Mononuclear cell (primary cell): ENCODE data around the gene DRC3. TPM values are rescaled to one million over a fixed set of nuclear protein-coding genes. Genes with fewer than 3 reads are reported as not detected.
"Not testable (repeated sequence)": the region's sequence is repeated elsewhere in the genome, so short reads cannot be mapped to it uniquely, and the experiment has no call there.

Experiments
- H3K27me3 ChIP-seq: 2 replicates; pipeline ENCODE4 v1.6.0; 2011; ENCODE audit warnings: low read length, control low read depth; ENCODE audit not compliant: insufficient read depth
- H3K4me1 ChIP-seq: 2 replicates; pipeline ENCODE4 v1.5.1; 2011; ENCODE audit warnings: mild to moderate bottlenecking, low read length, control low read depth; ENCODE audit not compliant: insufficient read depth
- H3K4me3 ChIP-seq: 2 replicates; pipeline ENCODE4 v1.5.1; 2011; ENCODE audit warnings: mild to moderate bottlenecking, low read length, moderate library complexity
- H3K9me3 ChIP-seq: 2 replicates; pipeline ENCODE4 v1.5.1; 2011; ENCODE audit warnings: low read depth, mild to moderate bottlenecking, control low read depth, low read length
- total RNA-seq: library from RNA; depleted of rRNA; stranded (reverse); fragments of >200 nt; gene quantifications from one replicate; pipeline ENCODE4 v1.2.3, GENCODE V29; 2012

The DRC3 gene
- total RNA-seq, 1 donor: not detected

DNA sequence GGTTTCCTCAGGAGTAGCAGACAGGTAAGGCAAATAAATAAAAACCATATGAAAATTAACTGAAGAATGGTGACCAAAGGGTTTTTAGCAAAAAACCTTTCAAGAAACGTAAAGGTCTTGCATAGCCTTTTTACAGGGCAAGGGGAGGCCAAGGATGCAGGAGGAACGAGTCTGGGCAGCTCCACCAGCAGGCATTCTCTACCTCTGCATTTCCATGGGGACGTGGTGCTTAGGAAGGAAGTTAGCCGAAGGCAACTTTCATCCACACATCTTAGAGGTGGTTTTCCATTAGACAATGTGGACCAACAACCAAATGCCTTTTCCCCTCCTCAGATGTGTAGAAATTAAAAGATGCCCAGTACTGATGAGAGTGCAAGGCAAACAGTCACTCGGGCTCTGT is 21.1 kb upstream of the DRC3 start:
- Histone ChIP-seq H3K4me1 (no peaks in the 10 kb centered on the region), H3K4me3 (no peak overlapping the region), H3K27me3 (no peaks in the 10 kb centered on the region), H3K9me3 (no peaks in the 10 kb centered on the region)

DNA sequence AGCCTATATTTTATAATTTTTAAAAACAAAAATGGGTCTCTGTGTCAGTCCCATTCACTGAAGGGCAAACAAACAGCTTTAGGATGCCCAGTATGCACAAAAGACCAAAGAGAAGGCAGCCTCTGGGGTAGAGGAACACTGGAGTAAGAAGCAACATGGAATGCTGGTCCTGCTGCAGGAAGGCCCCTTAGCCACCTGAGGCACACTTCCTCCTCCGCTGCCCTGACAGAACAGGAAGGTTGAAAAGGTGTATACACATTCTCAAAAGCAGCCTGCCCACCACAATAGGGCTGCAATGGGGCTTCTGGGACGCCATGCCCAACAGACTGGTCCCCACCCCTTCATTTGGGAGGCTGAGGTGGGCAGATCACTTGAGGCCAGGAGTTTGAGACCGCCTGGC is 20.0 kb upstream of the DRC3 start:
- Histone ChIP-seq H3K4me1 (peaks cover 10% of the 10 kb centered on the region), H3K9me3 (no peaks in the 10 kb centered on the region), H3K27me3 (no peaks in the 10 kb centered on the region), H3K4me3 (no peak overlapping the region)

DNA sequence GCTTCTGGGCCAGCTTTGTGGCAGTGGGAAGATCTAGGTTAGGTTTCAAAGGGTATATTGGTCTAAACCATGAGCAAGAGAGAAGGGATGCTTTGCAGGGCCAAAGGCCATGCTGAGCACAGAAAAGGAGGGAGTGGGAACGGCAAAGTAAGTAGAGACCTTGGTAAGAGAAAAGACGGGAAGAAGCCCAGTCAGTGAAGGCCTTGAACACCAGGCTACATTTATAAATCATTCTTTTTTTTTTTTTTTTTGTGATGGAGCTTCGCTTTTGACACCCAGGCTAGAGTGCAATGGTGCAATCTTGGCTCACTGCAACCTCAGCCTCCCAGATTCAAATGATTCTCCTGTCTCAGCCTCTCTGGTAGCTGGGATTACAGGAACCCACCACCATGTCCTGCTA is 18.6 kb upstream of the DRC3 start:
- H3K4me3 ChIP-seq: no peak overlapping the region
- H3K4me1 ChIP-seq: peaks cover 24% of the 10 kb centered on the region
- H3K9me3 ChIP-seq: no peaks in the 10 kb centered on the region
- no peaks in the 10 kb centered on the region for H3K27me3 ChIP-seq

DNA sequence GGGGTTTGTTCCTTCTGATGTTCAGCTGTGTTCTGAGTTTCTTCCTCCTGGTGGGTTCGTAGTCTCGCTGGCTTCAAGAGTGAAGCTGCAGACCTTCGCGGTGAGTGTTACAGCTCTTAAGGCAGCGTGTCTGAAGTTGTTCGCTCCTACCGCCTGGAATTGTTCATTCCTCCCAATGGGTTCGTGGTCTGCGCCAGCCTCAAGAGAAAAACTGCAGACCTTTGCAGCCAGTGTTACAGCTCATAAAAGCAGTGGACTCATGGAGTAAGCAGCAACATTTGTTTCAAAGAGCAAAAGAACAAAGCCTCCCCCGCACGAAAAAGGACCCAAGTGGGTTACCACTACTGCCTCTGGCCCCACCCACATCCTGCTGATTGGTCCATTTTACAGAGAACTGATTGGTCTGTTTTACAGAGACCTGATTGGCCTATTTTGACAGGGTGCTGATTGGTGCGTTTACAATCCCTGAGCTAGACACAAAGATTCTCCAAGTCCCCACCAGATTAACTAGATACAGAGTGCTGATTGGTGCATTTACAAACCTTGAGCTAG is 16.8 kb upstream of the DRC3 start:
- not testable (repeated sequence) for H3K9me3 ChIP-seq, H3K4me3 ChIP-seq, H3K27me3 ChIP-seq
- H3K4me1 ChIP-seq: peaks cover 38% of the 10 kb centered on the region

DNA sequence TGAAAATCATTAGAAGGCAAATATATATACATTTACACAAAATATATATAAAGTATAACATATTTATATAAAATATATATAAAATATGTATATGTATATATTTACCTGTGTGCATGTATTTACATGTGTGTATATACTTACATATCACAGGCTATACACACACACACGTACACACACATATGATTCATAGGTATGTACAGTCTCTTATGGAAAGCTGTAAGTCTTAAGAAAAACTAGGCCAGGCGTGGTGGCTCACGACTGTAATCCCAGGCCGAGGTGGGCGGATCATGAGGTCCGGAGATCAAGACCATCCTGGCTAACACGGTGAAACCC is 15.1 kb upstream of the DRC3 start:
- peaks cover 38% of the 10 kb centered on the region for H3K4me1 ChIP-seq
- H3K9me3 ChIP-seq: no peaks in the 10 kb centered on the region
- no peak overlapping the region for H3K4me3 ChIP-seq
- no peaks in the 10 kb centered on the region for H3K27me3 ChIP-seq

DNA sequence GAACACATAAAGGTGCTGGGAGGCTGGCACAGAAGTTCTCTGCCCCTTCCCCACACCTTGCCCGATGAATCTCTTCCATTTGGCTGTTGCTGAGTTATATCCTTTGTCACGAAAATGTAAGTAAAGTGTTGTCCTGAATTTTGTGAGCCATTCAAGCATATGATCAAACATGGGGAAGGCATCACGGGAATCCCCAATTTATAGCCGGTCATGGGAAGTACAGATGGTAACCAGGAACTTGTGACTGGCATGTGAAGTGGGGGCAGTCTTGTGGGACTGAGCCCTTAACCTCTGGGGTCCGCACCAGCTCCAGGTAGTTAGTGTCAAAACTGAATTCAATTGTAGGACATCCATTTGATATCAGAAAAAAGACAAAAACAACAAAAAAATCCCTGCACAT is 13.7 kb upstream of the DRC3 start:
- Histone ChIP-seq H3K4me3 (no peak overlapping the region), H3K4me1 (peaks cover 38% of the 10 kb centered on the region), H3K27me3 (no peaks in the 10 kb centered on the region), H3K9me3 (no peaks in the 10 kb centered on the region)

DNA sequence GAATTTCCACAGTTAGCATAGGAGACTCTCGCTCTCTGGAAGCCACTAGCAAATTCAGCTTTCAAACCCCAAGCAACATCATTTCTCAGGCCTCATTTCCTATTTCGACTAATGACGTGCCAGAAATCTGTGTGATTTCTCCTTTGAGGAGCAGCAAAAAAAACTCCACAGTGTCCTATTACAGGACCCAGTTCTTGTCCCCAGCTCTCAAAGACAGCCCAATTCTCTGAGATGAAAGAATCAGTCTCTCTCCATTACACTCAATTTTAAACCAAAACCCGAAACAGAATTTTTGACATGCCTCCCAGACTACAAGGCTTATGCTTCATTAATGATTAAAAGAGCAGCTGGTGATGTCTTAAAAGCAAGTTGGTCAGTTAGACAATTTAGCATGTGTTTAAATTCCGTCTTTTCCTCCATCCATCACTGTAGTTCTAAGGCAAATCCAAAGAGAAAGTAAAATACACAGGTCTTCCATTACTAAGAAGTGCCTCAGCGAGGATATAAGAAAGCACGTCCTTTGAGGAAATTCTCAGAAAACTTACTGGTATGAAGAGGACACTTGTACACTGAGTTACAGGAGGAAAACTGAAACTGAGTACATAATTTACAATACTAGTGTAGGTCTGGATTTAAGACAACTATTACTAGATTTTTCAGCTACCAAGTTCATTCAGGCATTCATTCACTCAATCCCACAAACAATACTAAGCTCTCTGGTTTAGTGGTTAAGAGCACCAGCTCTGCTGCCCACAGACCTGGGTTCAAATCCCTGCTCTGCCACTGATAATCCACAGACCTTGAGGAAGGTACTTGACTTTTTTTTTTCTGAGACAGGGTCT is 12.9 kb upstream of the DRC3 start:
- Histone ChIP-seq H3K4me3 (no peak overlapping the region), H3K9me3 (no peaks in the 10 kb centered on the region), H3K27me3 (no peaks in the 10 kb centered on the region), H3K4me1 (peaks cover 38% of the 10 kb centered on the region)

DNA sequence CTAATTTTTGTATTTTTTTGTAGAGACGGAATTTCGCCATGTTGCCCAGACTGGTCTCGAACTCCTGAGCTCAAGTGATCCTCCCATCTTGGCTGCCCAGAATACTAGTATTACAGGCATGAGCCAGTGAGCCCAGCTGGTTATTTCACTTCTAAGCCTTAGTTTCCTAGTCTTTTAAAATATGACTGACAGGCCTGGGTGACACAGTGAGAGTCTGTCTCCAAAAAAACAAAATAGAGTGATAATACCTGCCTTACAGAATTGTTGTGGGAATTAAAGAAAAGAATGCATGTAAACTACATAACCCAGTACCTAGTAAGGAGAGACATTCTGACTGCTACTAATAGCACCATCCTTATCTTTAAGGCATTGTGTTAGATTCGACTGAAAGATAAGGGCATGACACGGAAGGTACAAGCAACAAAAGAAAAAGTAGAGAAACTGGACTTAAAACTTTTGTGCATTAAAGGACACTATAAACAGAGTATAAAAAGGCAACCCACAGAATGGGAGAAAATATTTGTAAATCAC is 12.1 kb upstream of the DRC3 start:
- Histone ChIP-seq H3K27me3 (no peaks in the 10 kb centered on the region), H3K9me3 (no peaks in the 10 kb centered on the region), H3K4me1 (peaks cover 38% of the 10 kb centered on the region), H3K4me3 (no peak overlapping the region)

DNA sequence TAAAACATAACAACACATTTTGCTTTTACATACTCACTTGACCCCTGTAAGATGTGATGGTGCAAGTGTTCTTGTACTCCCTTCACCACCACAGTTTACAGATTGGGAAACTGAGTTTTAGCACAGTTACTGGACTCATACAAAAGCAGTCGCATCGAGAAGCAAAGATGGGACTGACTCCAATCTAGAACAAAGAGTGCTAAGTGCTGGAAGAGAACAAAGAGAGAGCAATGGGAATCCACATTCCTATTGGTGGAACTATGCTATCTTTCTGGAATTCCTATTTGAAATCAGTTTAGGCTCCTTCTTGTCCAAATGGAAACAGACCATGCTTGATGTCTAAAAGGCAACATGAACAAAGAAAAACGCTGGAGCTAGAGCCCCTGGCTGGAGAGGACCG is 9.6 kb upstream of the DRC3 start:
- peaks cover 27% of the 10 kb centered on the region for H3K4me1 ChIP-seq
- no peaks in the 10 kb centered on the region for H3K9me3 ChIP-seq
- no peak overlapping the region for H3K4me3 ChIP-seq
- H3K27me3 ChIP-seq: no peaks in the 10 kb centered on the region

DNA sequence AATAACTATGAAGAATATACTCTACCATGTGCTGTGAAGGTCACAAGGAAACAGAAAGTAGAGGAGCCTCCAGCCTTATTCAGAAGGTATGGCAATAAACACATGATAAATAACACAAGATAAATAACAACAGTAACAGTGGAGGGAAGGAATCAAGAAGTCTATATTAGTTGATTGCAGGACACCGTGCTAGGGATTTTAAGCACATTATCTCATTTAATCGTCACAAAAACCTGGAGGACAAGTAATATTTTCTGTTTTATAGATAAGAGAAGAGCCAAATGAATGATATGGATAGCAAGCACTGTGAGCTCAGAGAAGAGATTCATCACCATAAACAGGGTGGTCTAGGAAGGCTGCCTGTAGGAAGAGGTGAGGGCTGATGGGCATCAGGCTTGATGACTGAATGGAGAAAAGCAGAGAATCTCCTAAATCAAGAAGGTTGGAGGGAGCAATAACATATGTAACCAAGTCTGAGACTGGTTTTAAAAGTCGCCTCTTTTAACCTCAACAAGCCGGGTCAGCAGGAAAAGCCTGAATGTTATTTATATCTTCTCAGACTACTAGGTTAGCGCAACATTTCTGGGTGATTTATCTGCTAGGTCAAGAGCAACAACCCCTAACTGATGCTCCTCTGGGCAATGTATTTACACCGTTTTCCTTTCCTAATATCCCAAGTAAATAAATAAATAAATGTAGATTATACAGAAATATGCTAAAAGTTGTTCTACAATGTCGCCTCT is 8.8 kb upstream of the DRC3 start:
- Histone ChIP-seq H3K27me3 (no peaks in the 10 kb centered on the region), H3K4me1 (peaks cover 19% of the 10 kb centered on the region), H3K9me3 (no peaks in the 10 kb centered on the region), H3K4me3 (no peak overlapping the region)

DNA sequence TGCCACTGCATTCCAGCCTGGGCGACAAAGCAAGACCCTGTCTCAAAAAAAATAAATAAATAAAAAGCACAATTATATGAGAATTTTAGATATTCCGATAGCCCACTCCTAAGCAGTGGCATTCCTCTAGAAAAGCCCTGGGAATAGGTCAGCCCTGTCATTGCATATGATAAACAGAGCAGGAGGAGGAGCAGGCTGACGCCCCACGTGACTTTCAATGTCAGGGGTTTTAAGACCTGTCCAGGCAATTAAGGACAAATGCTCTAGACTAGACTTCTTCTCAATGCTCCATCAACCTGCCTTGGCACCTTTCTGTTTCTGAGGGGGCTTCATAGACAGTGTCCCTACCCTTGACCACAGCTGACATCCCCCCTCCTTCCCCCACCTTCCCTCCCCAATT is 8.0 kb upstream of the DRC3 start:
- no peaks in the 10 kb centered on the region for H3K27me3 ChIP-seq
- H3K4me1 ChIP-seq: peaks cover 11% of the 10 kb centered on the region
- no peak overlapping the region for H3K4me3 ChIP-seq
- H3K9me3 ChIP-seq: no peaks in the 10 kb centered on the region

DNA sequence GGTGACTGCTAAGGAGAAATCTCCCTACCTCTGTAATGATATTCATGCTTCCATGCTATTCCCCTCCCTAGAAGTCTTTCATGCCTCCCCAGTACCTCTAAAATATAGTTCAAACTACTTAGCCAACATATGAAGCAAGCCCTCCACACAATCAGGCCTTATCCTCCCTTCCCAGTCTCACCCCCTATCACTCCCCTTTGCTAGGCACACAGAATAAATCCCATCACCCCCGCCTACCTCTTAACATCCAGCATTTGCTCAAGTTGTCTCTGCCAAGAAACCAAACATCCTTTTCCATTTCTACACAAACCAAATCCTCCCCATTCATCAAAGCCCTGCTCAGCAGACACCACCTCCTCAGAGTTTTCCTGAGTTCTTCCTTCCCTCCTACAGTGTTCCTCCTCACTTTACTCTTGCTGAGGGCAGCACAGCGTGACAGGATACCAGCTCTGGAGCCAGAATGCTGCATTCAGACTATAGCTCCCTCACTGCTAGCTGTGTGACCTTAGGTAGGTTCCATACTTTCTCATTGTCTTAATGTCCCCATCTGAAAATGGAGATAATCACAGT is 7.4 kb upstream of the DRC3 start:
- no peaks in the 10 kb centered on the region for H3K9me3 ChIP-seq
- peaks cover 7% of the 10 kb centered on the region for H3K4me1 ChIP-seq
- H3K27me3 ChIP-seq: no peaks in the 10 kb centered on the region
- no peak overlapping the region for H3K4me3 ChIP-seq

DNA sequence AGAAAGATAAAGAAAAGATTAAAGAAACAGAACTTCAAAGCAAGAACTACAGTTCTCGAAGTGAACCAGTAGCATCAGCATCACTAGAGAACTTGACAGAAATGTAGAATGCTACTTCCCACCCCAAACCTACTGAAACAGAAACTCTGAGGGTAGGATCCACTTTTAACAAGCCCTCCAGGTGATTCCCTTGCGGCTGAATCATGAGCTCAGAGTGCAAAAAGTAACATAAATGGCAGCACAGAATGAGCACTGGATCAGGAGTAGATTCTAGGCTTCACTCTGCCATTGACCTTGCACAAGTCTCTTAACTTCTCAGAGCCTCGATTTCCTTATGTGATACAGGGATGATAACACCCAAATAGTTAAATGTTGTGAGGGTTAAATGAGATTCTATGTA is 6.3 kb upstream of the DRC3 start:
- Histone ChIP-seq H3K4me3 (no peak overlapping the region), H3K27me3 (no peaks in the 10 kb centered on the region)

DNA sequence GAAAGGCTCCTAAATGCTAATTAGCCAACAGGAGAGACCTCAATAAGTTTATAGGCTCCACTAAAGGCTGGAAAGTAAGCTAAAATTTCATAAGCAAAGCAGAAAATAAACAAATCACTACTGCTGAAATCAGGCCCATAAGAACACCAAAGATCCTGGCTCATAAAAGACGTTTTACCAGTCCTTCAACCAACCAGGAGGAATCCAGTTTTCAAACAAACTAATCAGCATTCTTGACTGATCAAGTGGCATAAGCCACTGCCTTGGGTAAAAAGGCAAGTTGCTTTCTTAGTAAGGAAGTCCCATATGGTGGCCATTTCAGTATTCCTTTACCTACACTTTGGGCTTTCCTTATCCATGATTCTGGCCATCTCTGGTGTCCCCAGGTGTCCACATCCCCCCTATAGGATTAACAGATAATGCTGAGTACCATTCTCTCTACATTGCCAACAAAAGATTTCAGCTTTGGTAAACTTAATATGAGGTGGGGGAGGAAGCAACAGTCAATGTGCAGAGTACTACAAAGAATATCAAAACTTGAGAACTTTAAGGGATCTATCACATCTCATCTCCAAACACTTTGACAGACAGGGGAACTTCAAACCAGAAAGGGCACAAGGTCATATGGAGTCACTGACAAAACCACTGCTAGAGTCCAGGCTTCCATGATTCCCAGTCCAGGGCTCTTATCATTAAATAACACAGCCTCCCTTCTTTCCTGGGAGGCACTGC is 1.8 kb upstream of the DRC3 start:
- Histone ChIP-seq H3K27me3 (no peaks in the 10 kb centered on the region), H3K9me3 (no peaks in the 10 kb centered on the region), H3K4me3 (peak overlapping the region; percentile 78), H3K4me1 (peaks cover 49% of the 10 kb centered on the region)

More for the DNA sequence above, 6.3 kb upstream of the DRC3 start:
- Histone ChIP-seq H3K9me3 (no peaks in the 10 kb centered on the region), H3K4me1 (peaks cover 15% of the 10 kb centered on the region)
